A549 treated with dexamethasone at 1 μM for 4 hours (cell line): Measurements from ENCODE around the gene SLC25A12. TPM values are rescaled to one million over a fixed set of nuclear protein-coding genes. Genes with fewer than 3 reads are reported as not detected.

Experiments
- total RNA-seq: library from RNA; stranded (reverse); fragments of 200-300 nt; extraction: Qiagen RNA extraction; gene quantifications from 5 replicates; pipeline ENCODE4 v1.2.3, GENCODE V29; 2022

SLC25A12 gene, protein sequence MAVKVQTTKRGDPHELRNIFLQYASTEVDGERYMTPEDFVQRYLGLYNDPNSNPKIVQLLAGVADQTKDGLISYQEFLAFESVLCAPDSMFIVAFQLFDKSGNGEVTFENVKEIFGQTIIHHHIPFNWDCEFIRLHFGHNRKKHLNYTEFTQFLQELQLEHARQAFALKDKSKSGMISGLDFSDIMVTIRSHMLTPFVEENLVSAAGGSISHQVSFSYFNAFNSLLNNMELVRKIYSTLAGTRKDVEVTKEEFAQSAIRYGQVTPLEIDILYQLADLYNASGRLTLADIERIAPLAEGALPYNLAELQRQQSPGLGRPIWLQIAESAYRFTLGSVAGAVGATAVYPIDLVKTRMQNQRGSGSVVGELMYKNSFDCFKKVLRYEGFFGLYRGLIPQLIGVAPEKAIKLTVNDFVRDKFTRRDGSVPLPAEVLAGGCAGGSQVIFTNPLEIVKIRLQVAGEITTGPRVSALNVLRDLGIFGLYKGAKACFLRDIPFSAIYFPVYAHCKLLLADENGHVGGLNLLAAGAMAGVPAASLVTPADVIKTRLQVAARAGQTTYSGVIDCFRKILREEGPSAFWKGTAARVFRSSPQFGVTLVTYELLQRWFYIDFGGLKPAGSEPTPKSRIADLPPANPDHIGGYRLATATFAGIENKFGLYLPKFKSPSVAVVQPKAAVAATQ
- total RNA-seq = 13.0 to 15.0 TPM (median 14.4 TPM) in 5 replicates

DNA sequence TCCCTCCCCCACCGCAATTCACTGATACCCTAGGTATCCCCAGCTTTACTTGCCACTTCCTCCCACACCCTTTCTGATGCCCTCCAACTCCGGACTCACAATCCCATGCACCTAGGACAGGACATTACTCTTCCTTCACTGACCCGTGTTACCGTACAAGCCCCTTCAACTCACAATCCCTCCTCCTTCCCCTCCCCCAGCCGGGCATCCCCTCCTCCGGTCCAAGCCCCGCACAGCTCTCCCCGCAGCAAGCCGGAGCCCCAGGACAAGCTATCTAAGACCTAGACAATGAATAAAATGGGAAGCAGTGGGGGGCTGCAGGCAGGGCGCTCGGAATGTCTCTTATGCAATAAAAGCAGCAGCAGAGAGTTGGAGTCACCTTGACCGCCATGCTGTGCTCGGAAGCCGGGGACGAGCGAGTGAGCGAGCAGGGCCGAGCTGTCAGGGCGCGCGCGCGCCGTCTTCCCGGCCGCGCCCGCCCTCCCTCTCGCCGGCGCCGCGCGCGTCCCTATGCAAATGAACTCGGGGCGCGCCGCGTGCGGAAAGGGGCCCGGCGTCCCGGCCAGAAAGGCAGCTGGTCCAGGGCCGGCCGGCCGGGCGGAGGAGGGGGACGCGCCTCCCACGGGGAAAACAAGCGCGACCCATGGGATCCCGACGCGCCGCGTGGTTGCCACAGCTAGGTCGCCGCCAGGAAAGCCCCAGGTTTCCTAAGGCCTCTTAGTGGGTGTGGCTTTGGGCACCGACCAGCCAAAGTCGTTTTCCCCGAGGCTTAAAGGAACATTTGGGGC is at the start of gene SLC25A12:
Gene SLC25A12, minus strand, starts transcription at position 421 of the 788 bp plus-strand sequence. Its CDS starts 30 bp downstream, at position 391.

GRCh38 chr2:171922230-171923022 is 28.4 kb upstream of the SLC25A12 start, which contains the start of gene HAT1:
Gene HAT1, plus strand, starts transcription at chr2:171922461. Its CDS starts 40 bp downstream, at chr2:171922501.

Other genes starting within 250 kb of the SLC25A12 start
- 66.9 to 78.5 TPM (median 76.0 TPM) in 5 replicates for gene DYNC1I2, start 206.8 kb downstream of the SLC25A12 start, total RNA-seq
- gene HAT1, start 28.2 kb upstream of the SLC25A12 start, total RNA-seq = 71.9 to 84.8 TPM (median 73.2 TPM) in 5 replicates
- gene METAP1D, start 105.7 kb upstream of the SLC25A12 start, total RNA-seq = 2.0 to 3.1 TPM (median 2.6 TPM) in 5 replicates
- 2.3 to 2.9 TPM (median 2.6 TPM) in 5 replicates for gene DLX1, start 191.3 kb upstream of the SLC25A12 start, total RNA-seq
- 0.36 to 0.77 TPM (median 0.64 TPM) in 5 replicates for gene DLX2, start 208.7 kb upstream of the SLC25A12 start, total RNA-seq